GM19025 (cell line): Measurements from ENCODE around the gene SLC16A5.

Experiments used
- ATAC-seq: cut with Tn5 transposase; IDR thresholded peaks from one replicate; pipeline ENCODE4 v1.9.1; 2021; ENCODE audit warnings: mild to moderate bottlenecking, low read depth, moderate library complexity; ENCODE audit not compliant: unreplicated experiment

SLC16A5 gene

GRCh38 chr17:75155191-75155601, 67.4 kb downstream of the SLC16A5 start:
- ATAC-seq, result no peak
